Inferior parietal cortex (tissue), 1 donor: Measurements from ENCODE around the gene CPSF6.
"Not testable (repeated sequence)": the region's sequence is repeated elsewhere in the genome, so short reads cannot be mapped to it uniquely, and the experiment has no call there.

Experiments
- DNase-seq: peaks from one replicate; pipeline ENCODE4 v3.0.0-alpha.2; 2016; ENCODE audit errors: extremely low spot score

Gene CPSF6

DNA sequence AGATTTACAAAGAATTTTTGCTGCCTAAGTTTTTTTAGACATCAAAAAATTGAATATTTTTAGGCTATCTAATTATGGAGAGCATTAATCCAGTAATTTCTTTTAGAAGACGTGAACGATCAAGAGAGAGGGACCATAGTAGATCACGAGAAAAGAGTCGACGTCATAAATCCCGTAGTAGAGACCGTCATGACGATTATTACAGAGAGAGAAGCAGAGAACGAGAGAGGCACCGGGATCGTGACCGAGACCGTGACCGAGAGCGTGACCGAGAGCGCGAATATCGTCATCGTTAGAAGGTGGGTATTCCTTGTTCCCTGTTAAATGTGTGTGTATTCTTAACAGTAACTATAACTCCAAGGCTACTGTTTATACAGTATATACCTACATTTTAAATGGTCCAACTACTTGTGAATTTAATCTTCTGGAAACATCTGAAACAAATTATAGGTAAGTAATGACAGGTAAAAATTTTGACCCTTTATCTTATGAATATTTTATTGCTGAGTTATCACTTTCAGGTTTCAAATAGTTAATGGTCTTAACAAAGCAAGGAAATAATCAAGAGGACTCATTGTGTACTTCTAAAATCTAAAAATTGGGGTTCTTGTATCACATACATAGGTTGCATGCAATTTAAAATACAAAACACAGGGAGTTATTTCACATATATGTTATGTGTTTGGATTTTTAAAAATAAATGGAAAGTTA lies 23.1 kb downstream of the CPSF6 start:
- DNase-seq = no peak

GRCh38 chr12:69265205-69265604 lies 25.8 kb downstream of the CPSF6 start:
- DNase-seq = no peak

- DNase-seq = not testable (repeated sequence)
Measured at GRCh38 chr12:69265633-69266032, 26.3 kb downstream of the CPSF6 start.

DNA sequence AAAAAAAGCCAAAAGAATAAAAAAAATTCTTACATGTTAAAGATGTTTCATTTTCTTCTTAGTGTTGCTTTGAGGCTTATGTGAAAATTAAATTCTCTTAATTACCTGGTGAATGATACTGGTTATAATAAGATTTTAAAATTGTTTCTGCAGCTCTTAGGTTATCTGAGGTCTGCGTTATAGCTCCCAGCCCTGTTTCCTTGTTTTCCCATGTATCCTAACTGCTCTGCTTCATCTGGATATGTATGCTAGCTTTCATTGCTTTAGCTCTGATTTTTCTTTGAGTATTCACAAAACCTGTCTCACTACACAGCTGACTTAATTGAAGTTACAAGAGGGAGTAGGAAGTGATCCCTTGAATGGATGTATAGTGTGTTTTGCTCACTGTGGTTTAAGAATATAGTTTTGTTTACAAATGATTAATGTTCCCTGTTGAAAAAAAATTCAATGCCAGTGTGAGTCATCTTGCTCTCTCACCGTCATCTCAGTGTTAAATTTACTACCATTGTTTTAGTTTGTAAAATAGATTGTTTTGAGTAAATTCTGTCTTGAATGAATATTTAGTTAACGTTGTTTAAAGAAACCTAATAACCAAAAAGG lies 26.8 kb downstream of the CPSF6 start:
- no peak for DNase-seq

GRCh38 chr12:69269736-69270135 lies 30.4 kb downstream of the CPSF6 start:
- no peak for DNase-seq

DNA sequence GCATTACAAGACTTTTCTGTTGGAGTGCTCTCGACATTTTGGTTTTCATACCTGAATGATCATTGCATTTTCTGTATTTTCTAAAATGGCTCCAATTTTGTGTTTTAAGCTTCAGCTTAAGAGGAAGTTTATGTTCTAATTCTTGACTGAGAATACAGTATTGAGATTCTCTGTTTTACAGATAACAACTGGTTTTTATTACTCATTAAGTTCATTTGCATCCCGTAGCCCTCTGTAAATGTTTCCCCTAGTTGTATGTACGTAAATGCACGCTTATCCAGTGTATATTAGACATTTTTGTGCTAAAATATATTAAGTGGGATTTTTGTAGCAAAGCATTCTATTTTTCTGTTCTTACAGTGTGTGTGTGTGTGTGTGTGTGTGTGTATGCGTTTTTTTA lies 33.1 kb downstream of the CPSF6 start:
- no peak for DNase-seq

GRCh38 chr12:69274861-69275260 lies 35.5 kb downstream of the CPSF6 start:
- no peak for DNase-seq

- no peak for DNase-seq
Measured at GRCh38 chr12:69275471-69275891, 36.1 kb downstream of the CPSF6 start.

GRCh38 chr12:69278814-69279782 lies 39.7 kb downstream of the CPSF6 start:
- no peak for DNase-seq

DNA sequence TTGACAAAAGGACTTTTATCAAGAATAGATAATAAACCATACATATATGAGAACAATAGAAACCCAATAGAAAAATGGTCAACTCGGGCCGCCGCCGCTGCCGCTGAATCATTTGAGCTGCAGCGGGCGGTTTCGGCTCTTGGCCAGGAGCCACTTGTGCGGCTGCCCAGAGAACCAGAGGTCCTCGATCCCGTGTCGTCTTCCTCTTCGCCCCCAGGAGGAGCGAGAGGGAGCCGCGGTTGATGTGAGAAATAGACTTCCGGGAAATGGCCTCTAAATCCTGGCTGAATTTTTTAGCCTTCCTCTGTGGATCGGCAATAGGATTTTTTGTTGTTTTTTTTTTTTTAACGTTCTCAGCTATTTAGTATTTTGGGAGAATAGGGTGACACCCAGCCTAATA lies 44.8 kb downstream of the CPSF6 start:
- peak; percentile 58 for DNase-seq

DNA sequence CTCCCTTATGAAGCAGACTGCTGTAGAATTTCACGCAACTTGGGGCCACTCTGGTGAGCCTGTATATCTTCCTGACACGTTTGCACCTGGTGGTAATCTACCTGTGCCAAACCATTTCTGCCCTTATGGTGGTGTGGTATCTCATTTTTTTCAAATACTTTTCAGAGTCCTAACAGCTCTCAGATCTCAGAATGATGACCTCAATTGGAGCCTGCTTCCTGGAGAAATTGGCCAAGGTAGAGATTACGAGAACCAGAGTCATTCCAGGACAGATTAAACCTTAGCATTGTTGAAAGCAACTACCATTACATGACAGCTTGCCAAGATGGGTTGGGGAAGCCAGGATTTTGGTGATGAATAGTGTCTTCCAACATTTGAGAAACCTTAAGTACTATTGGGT lies 48.2 kb downstream of the CPSF6 start:
- no peak for DNase-seq

DNA sequence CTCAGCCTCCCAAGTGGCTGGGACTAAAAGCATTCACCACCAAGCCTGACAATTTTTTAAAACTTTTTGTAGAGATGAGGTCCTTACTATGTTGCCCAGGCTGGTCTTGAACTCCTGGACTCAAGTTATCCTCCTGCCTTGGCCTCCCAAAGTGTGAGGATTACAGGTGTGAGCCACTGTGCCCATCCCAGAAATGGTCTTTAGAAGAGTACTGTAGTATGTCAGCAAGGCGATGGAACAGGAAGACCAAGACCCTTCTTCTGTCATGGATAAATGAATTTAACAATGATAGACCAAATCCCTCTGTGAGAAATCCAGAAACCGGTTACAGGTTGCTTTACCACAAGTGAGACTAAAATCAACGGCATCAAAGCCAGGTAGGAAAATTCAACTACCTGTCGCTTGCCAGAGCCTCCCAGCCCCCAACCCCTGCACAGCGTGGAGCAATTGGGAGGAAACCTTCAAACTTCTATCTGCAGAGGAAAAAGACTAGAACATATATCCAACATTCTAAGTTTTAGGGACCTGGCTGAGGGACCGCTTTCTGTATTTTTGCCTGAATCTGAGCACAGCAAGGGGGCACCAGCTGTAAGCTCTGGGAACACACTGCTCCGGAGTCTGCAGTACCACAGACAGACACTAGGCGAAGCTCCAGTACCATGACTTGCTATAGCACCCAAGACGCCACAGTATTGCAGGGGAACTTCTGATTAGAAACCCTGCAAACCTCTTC lies 51.3 kb downstream of the CPSF6 start:
- DNase-seq = peak; percentile 81

- no peak for DNase-seq
Measured at GRCh38 chr12:69291278-69291593, 51.9 kb downstream of the CPSF6 start.

DNA sequence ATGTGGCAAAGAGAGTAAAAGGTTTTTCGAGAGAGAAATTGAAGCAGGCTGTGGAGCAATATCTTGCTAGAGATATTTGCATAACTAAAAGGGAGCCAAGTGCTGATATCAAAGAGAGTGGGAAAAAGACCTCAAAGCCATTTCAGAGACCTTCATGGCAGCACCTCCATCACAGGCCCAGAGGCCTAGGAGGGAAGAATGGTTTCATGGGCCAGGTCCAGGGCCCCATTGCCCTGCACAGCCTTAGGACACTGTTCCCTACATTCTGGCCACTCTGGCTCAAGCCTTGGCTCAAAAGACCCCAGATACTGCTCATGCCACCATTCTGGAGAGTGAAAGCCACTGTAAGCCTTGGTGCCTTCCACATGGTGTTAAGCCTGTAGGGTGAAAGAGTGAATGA lies 58.8 kb downstream of the CPSF6 start:
- no peak for DNase-seq

DNA sequence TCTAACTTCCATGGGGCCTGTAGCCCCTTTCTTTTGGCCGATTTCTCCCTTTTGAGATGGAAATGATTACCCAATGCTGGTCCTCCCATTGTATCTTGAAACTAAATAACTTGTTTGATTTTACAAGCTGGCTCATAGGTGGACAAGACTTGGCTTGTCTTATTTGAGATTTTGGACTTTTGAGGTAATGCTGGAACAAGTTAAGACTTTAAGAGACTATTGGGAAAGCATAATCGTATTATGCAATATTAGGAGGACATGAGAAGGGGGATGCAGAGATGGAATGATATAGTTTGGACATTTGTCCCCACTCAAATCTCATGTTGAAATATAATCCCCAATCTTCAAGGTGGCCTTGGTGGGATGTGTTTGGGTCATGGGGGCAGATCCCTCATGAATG lies 59.6 kb downstream of the CPSF6 start:
- DNase-seq = no peak

DNA sequence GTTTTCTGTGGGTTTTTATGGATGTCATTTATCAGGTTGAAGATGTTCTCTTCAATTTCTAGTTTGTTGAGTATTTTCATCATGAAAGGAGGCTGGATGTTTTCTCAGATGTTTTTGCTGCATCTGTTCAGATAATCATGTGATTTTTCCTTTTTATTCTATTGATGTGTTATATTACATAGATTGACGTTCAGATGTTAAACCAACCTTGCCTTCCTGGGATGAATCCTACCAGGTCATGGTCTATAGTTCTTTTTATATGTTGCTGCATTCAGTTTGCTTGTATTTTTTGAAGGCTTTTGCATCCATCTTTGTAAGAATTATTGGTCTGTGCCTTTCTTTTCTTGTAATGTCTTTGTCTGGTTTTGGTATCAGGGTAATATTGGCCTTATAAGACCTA lies 64.9 kb downstream of the CPSF6 start:
- DNase-seq = no peak

DNA sequence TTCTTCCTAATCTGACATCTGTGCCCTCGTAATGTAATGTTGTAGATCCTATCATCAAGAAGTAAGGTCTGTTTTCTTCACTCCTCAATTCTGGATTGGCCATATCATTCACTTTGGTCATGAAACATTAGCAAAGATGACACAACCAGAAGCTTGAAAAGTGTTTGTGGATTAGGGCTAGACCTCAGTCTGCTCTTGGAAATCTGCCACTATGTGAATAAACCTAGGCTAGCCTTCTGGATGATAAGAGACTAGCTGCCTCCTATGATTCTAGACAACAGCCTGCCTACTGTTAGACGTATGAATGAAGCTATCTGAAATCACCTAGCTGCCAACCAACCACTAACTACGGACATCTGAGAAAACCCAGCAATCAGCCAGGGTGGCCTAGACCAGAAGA lies 70.1 kb downstream of the CPSF6 start:
- DNase-seq = no peak

- no peak for DNase-seq
Measured at GRCh38 chr12:69313209-69313608, 73.8 kb downstream of the CPSF6 start.

- DNase-seq = not testable (repeated sequence)
Measured at GRCh38 chr12:69316784-69317183, 77.4 kb downstream of the CPSF6 start.

GRCh38 chr12:69317233-69317632 lies 77.9 kb downstream of the CPSF6 start:
- not testable (repeated sequence) for DNase-seq

DNA sequence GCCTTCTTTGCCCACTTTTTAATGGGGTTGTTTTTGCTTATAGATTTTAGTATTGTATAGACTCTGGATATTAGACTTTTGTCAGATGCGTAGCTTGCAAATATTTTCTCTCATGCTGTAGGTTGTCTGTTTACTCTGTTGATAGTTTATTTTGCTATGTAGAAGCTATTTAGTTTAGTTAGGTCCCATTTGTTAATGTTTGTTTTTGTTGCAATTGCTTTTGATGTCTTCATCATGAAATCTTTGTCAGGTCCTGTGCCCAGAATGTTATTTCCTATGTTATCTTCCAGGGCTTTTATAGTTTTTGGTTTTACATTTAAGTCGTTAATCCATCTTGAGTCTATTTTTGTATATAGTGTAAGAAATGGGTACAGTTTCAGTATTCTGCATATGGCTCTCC lies 78.9 kb downstream of the CPSF6 start:
- no peak for DNase-seq

DNA sequence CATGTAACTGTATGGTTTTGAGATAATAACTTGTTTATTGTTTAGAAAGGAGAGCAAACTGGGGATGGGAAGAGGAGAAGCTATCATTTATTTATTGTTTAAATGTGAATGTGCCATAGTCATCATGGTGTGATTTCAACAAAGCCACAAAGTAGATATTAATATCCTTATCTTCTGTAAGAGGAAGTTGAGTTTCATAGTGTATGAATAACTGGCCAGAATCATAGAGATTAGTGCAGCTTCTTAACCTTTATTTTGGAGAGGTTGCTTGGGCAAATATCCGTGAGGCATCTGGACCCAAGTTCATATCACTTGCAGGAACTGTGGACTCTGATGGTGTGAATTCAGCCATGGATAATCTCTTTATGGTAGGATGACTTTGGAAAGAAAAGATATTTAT lies 82.0 kb downstream of the CPSF6 start:
- DNase-seq = no peak
